Measurements from ENCODE around the gene ALMS1. TPM values are rescaled to one million over a fixed set of nuclear protein-coding genes. Genes with fewer than 3 reads are reported as not detected.

The ALMS1 gene
- total RNA-seq, 2 experiments from 2014 or later = 35.5 to 57.8 TPM

DNA sequence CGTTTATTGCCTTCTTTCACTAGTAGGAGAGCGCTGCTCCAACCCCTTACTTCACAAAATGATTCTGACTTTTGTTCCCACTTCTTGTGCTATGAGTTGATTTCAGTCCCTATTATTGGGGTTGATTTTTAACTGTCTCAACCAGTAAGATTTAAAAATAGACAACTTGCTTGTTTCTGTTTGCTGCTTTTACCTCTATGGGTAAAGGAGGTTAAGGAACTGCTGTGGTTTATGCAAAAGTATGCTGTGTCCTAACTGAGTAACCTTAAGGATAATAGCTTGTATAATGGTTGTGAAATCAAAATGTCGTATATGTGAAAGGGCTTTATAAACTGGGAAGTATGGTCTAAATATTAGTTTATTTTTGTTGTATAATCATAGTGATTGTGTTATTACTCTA, 22.6 kb downstream of the ALMS1 start:
- TF ChIP-seq, protein P1, sequence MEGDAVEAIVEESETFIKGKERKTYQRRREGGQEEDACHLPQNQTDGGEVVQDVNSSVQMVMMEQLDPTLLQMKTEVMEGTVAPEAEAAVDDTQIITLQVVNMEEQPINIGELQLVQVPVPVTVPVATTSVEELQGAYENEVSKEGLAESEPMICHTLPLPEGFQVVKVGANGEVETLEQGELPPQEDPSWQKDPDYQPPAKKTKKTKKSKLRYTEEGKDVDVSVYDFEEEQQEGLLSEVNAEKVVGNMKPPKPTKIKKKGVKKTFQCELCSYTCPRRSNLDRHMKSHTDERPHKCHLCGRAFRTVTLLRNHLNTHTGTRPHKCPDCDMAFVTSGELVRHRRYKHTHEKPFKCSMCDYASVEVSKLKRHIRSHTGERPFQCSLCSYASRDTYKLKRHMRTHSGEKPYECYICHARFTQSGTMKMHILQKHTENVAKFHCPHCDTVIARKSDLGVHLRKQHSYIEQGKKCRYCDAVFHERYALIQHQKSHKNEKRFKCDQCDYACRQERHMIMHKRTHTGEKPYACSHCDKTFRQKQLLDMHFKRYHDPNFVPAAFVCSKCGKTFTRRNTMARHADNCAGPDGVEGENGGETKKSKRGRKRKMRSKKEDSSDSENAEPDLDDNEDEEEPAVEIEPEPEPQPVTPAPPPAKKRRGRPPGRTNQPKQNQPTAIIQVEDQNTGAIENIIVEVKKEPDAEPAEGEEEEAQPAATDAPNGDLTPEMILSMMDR (conservative IDR thresholded peaks at IDR 0.05; ENCODE audit: low read length) = no peak
- no peak for TF ChIP-seq EZH2phosphoT487 (IDR thresholded peaks at IDR 0.05; ENCODE audit: borderline replicate concordance, low read depth, low read length)
- no peak overlapping the region for H2AFZ ChIP-seq (ENCODE audit: low read length)
- H4K20me1 ChIP-seq (ENCODE audit: insufficient read depth, low read length) = no peaks in the 10 kb centered on the region
- H3K79me2 ChIP-seq (ENCODE audit: insufficient read depth, low read depth, low read length) = peaks cover 22% of the 10 kb centered on the region; the same call in 1 of the 2 replicates
- H3K9me2 ChIP-seq (ENCODE audit: insufficient read depth, low read length) = no peaks in the 10 kb centered on the region
- no peak overlapping the region for H3K27ac ChIP-seq (ENCODE audit: low read depth, low read length, poor library complexity, severe bottlenecking)
- no TSS peak for BruUV-seq (replicated peaks)
- ChIA-PET CTCF (ENCODE audit: unreplicated experiment) (no interaction called here), POLR2A (interaction anchor here (0.8 to 1.2 kb wide), 2 partner anchors 11 to 43 kb away, joined by 3 read pairs; no protein-coding TSS in a partner anchor)
- H3K9me3 ChIP-seq (ENCODE audit: low read length) = peaks cover 20% of the 10 kb centered on the region
- no peaks in the 10 kb centered on the region for H3K4me1 ChIP-seq (ENCODE audit: insufficient read depth, low read length, poor library complexity, severe bottlenecking)
- H3K4me2 ChIP-seq (ENCODE audit: low read length) = no peak overlapping the region
- peaks cover 30% of the 10 kb centered on the region for H3K36me3 ChIP-seq (ENCODE audit: insufficient read depth, low read length)
- no peak overlapping the region for H3K4me3 ChIP-seq (ENCODE audit: low read depth, low read length, poor library complexity, severe bottlenecking)
- intact Hi-C loops (cut with micrococcal nuclease; ENCODE audit: unreplicated experiment) = no loop called here
- no peak for DNase-seq (ENCODE audit: low spot score)

DNA sequence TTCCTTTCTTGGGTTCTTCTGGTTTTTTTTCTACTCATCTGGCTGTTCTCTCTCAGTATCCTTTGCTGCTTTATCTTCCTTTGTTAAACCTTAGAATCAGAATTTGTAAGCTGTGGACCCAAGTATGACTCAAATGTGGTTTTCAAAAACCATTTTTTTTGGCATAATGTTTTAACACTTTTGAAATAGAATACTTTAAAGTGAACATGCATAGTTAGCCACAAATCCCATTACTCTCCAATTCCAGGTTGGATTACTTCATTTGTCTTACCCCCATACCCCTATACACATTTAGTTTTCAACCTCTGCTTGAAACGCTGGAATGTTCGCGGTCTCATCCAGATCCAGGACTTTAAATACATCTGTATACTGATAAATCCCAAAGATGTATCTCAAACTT, 29.1 kb downstream of the ALMS1 start:
- no peaks in the 10 kb centered on the region for H3K9me2 ChIP-seq (ENCODE audit: insufficient read depth, low read length)
- no peak overlapping the region for H3K27ac ChIP-seq (ENCODE audit: low read depth, low read length, poor library complexity, severe bottlenecking)
- H3K4me1 ChIP-seq (ENCODE audit: insufficient read depth, low read length, poor library complexity, severe bottlenecking) = no peaks in the 10 kb centered on the region
- no peak overlapping the region for H3K4me2 ChIP-seq (ENCODE audit: low read length)
- no peak for TF ChIP-seq EZH2phosphoT487 (IDR thresholded peaks at IDR 0.05; ENCODE audit: borderline replicate concordance, low read depth, low read length)
- TF ChIP-seq, protein P1 (conservative IDR thresholded peaks at IDR 0.05; ENCODE audit: low read length) = no peak
- H4K20me1 ChIP-seq (ENCODE audit: insufficient read depth, low read length) = no peaks in the 10 kb centered on the region
- H3K36me3 ChIP-seq (ENCODE audit: insufficient read depth, low read length) = peaks cover 22% of the 10 kb centered on the region
- BruUV-seq (replicated peaks) = no TSS peak
- H3K9me3 ChIP-seq (ENCODE audit: low read length) = no peaks in the 10 kb centered on the region
- H2AFZ ChIP-seq (ENCODE audit: low read length) = no peak overlapping the region
- no peak overlapping the region for H3K4me3 ChIP-seq (ENCODE audit: low read depth, low read length, poor library complexity, severe bottlenecking)
- ChIA-PET CTCF (ENCODE audit: unreplicated experiment) (no interaction called here), POLR2A (interaction anchor here (0.8 kb wide), 1 partner anchor 10 kb away, joined by 3 read pairs; no protein-coding TSS in a partner anchor)
- intact Hi-C loops (cut with micrococcal nuclease; ENCODE audit: unreplicated experiment) = no loop called here
- DNase-seq (ENCODE audit: low spot score) = no peak
- peaks cover 8% of the 10 kb centered on the region; the same call in 1 of the 2 replicates for H3K79me2 ChIP-seq (ENCODE audit: insufficient read depth, low read depth, low read length)

DNA sequence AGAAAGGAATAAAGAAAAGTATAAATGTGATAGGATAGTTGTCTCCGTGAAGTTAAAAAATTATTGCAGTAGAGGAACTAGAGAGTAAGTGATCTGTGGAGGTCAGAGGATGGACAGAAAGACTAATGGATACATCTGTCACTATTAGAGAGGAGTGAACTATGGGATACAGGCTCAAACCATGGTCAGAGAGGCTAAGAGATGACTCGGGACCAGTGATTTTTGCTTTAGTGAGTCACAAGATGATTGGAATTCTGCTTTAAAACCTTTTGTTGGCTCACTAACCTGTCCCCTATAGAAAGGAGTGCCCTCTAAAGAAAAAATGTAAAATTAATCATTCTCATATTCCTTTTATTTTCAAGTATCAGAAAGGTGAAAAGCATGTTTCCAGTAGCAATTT, 30.3 kb downstream of the ALMS1 start:
- intact Hi-C loops (cut with micrococcal nuclease; ENCODE audit: unreplicated experiment) = no loop called here
- DNase-seq (ENCODE audit: low spot score) = no peak
- no TSS peak for BruUV-seq (replicated peaks)
- Histone ChIP-seq H3K36me3 (ENCODE audit: insufficient read depth, low read length) (peaks cover 15% of the 10 kb centered on the region), H3K79me2 (ENCODE audit: insufficient read depth, low read depth, low read length) (peaks cover 8% of the 10 kb centered on the region; the same call in 1 of the 2 replicates), H3K4me2 (ENCODE audit: low read length) (no peak overlapping the region), H2AFZ (ENCODE audit: low read length) (no peak overlapping the region), H3K9me2 (ENCODE audit: insufficient read depth, low read length) (no peaks in the 10 kb centered on the region), H3K4me3 (ENCODE audit: low read depth, low read length, poor library complexity, severe bottlenecking) (no peak overlapping the region), H3K4me1 (ENCODE audit: insufficient read depth, low read length, poor library complexity, severe bottlenecking) (no peaks in the 10 kb centered on the region), H4K20me1 (ENCODE audit: insufficient read depth, low read length) (no peaks in the 10 kb centered on the region), H3K9me3 (ENCODE audit: low read length) (no peaks in the 10 kb centered on the region), H3K27ac (ENCODE audit: low read depth, low read length, poor library complexity, severe bottlenecking) (no peak overlapping the region)
- TF ChIP-seq, protein P1 (conservative IDR thresholded peaks at IDR 0.05; ENCODE audit: low read length) = no peak
- no peak for TF ChIP-seq EZH2phosphoT487 (IDR thresholded peaks at IDR 0.05; ENCODE audit: borderline replicate concordance, low read depth, low read length)
- ChIA-PET CTCF (ENCODE audit: unreplicated experiment) (no interaction called here), POLR2A (no interaction called here)
